ENCODE measurements around the gene ZIC1.

Gene ZIC1

DNA sequence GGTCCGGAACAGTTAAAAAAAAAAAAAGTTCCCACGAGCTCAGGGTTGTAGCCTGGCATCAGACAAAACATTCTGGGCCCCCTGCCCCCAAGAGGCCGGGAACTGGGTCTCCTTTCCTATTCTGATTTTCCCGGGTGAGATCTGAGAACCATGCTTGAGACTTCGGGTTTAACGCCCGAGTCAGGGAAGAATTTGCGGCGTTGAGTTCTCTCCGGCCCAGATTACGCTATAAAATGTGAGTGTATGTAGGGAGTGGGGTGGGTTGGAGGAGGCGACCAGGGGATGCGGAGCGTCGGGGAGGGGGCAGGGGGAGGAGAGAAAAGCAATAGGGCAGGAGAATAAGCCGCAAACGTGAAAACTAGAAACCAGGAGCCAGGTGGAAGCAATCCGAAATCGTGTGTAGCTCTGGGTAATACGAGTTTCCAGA, 2.7 kb downstream of the ZIC1 start:
- no peak for DNase-seq

DNA sequence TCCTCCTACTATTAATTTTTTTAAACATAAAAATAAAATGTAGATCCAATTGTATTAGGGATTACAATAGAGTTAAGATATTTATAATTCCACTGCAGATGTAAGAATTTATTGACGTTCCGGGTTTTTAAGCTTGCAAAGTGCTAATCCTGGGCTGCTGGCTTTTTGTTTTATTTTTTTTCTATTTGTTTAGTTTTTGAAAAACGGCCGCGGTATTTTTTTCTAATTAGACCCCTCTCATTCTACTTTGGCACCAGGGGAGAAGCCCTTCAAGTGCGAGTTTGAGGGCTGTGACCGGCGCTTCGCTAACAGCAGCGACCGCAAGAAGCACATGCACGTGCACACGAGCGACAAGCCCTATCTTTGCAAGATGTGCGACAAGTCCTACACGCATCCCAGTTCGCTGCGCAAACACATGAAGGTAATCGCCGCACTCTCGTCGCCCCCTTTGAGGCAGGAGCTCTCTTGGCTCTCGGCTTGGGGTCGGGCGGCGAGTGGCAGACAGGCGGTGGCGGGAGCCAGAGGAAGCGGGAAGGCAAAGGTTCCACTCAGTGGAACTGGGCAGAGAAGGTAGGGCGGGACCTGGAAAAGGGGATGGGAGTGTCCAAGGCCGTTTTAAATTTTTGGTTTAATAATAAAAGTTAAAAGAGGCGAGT, 3.2 kb downstream of the ZIC1 start:
- no peak for DNase-seq

DNA sequence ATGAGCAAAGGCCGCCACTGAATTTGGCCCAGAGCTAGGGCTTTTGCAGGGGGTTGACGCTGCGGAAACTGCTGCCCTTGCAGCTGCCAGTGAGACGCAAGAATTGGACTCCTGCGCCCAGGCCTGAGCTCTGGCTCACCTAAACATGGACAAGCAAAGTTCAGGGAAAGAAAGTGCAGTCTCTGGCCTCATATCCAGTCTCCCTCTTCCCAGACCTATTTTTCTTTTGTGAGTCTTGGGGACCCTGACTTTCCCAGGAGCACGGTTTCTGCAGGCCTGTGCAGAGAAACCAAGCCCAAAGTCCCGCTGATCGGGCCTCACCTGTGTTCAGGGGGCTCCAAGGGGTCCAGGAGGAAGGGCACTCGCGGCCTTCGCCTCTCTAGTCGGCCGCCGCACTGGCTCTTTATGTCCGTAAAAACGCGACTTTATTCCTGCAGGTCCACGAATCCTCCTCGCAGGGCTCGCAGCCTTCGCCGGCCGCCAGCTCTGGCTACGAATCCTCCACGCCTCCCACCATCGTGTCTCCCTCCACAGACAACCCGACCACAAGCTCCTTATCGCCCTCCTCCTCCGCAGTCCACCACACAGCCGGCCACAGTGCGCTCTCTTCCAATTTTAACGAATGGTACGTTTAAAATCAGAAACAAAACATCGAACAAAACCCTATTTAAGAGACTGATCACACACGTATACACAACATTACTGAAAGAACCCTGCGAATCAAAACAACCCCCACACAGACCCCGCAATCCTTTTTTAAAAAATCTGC, 3.9 kb downstream of the ZIC1 start:
- no peak for DNase-seq

DNA sequence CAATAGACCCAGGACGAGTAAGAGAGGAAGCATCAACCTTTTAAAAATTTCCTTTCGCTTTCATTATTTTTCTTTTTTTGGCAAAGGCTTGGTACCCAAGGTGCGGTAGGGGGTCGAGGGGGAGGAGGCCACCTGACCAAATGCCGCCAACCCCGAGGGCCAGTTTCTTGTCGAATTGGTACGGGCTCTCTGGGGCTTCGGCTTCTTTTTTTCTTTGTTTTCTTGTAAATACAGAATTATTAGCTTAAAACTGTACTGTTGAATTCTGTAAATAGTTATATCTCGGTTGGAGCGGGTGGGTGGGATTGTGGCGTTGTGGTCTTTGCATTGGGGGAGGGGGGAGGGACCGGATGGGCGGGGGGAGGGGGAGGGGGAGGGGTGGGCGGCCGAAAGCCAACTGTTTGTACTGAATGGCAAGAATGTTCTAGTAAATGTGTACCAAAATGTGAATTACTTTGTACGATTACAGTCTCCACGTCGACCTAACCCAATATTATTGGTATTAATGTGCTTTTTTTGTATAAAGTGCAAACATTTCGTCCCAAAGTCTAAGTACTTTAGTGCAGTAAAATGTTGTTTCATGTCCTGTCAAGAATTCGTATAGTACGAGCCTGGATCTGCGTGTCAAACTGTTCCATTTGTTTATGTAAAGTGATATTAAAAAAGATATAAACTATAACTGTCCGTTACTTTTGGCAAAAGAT, 4.7 kb downstream of the ZIC1 start:
- no peak for DNase-seq

DNA sequence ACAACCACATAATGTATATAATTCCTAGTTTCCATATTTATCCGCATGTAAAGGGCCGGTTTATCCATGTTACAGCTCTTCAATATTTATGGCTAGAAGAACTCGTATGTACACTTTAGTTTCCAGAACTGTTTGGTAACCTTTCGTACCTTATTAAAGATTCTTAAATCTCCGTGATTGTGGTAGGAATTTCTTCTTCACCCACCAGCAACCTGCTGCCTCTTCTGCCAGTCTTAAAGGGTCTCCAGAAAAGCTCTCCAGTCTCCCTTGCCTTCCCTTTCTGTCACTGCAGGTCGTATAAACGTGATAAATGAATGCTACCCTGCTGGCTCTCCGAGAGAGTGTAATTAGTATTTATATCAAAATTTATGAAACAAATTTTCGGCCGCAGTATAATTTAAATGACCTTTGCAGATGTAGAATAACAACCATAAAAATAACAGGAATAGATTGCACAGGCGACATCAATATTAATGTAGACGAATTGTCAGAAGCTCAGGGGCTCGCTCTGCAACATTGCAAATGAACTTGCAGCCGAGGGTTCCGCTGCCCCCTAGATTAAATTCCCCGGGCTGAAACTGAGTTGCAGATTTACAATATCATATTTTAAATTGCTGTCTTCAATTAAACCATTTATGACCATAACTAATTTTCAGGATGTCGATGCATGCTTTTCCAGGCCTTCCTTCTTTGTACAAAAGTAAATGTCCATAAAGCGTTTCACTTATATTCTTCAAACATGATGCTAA, 5.4 kb downstream of the ZIC1 start:
- DNase-seq, result no peak

DNA sequence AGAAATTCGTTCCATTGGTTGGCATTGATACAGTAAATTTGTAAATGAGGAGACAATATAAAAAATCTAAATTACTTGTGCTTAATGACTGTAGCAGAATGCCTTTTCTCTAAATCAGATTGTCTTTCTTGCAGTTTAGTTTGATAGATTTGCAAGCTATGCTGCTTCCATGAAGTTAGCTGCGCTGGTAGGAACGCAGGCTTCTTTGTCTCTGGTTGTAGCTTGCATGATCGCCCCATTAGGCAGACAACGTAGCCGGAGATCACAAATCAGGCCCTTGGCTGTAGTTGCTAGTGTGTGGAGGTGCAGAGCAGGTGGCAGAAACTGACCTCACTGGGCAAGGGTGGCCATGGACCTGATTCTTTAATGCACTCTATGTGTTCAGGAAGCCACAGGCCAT, 6.1 kb downstream of the ZIC1 start:
- no peak for DNase-seq

DNA sequence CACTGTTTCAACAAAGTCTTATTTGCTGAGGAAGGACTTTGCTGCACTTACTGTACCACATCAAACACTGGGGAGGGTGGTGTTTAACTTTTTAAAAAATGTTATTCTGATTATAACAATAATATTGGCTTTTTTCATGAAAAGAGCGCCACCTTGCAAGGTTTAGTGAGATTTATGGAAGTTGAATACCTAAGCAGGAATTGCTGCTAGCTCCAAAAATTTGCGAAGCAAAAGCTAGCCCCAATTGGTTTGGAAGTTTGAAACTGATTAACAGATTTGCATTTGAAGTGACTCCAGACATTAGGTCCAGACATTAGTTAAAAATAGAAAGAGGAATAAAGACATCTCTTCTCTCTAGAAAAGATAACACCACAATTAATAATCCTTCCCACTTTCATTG, 6.7 kb downstream of the ZIC1 start:
- DNase-seq, result no peak

DNA sequence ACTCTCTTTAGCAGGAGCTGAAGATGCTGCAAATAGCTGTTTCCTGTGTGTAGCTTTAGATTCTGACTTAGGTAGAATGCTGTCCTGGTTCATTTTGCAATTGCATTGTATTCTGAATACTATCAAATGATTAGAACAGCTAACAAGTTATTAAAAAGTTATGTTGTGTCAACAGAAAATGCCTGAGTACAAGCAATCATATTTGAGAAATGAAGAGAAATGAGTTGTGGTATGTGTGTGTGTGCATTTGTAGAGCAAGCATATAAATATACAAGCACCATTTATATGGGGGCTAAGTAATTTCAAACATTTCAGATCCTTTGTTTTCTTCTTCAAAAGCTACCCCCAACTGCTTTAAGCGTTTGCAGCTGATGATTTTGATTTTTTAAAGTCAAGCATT, 7.8 kb downstream of the ZIC1 start:
- DNase-seq, result no peak

DNA sequence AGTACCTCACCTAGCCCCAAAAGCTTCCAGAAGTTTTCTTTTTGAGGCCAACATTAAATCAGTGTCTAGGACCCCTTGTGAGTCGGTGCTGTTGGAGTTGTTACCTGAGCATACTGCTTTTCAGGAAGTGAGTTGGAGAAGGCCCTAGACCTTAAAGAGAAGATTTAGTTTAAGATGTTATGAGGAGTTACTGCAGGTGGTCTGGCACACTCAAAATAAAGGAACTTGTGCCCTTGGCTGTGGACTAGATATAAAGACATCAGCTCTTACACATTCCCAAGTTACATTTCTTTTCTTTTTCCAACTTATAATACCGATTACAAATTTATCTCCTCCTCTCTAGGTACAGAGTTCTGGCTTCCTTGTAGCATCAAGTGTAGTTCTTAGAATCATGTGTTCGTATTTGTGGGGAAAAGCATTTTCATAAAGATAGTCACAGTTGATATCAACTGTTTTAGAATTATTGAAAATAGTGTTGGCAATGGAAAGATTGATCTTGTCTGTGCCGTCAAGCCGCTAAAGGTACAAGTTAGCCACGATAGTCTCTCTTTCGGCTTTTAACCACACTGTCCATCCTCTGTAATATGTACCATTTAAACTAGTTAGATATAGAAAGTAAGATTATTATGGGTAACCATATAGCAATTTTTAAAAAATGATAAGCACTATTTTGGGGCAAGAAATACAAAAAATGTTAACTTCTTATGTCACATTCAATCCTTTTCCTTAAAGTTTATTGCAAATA, 8.6 kb downstream of the ZIC1 start:
- no peak for DNase-seq

DNA sequence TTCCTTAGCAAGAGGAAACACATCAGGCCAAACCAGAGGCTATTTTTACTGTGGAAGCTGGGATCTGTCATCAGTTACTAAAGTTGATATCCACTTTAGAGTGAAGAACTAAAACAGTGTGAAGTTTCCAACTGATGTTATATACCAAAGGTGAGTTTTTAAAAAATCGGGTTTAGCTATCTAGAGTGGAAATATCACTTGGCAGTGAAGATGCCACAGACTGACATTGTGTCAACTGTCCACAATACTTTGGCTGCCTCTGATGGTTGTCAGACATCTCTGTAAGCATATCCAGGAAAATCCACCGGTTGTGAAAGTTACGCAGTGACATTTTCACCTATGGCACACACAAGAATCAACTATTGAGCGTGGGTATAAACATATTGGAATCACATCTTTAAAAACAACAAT, 9.2 kb downstream of the ZIC1 start:
- DNase-seq, result no peak

DNA sequence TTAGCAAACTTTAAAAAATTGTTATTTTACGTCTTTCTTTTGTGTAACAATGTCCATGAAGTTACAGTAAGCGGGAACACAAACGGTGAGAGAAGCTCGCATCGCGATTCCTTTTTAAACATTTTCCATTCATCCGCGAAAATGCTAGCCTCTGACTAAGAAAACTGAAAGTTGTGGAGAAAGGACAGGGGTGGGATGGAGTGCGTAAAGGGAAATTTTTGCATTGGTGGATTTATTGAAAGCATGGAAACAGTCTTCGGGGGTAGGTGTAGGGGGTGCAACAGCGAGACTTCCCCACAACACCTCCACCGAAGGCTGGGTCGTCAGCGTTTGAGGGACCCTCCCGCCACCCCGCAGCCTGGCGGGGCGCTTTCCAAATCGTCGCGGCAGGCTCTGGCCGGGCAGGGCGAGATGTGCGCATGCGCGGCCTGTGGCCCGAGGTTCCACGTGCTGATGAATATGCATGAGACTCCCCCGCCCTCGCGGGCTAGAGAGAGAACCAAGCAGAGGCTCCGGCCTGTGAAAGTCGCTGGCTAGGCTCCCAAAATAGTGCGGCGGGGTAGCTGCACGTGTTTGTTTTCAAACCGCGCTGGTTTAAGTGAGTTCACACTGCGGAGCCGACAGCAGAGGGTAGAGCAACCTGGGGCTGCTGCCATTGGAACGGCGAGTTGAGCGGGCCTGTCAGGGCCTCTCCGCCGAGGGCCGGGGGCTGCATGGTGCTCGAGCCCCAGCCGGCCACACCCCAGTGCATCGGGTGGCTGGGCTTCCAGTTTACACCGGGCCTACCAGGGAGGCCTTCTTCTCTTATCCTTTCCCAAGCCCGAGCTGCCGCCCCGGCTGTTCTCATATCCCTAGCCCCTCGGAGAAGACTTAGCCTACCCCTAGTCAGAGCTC, 9.9 kb downstream of the ZIC1 start:
- no peak for DNase-seq

DNA sequence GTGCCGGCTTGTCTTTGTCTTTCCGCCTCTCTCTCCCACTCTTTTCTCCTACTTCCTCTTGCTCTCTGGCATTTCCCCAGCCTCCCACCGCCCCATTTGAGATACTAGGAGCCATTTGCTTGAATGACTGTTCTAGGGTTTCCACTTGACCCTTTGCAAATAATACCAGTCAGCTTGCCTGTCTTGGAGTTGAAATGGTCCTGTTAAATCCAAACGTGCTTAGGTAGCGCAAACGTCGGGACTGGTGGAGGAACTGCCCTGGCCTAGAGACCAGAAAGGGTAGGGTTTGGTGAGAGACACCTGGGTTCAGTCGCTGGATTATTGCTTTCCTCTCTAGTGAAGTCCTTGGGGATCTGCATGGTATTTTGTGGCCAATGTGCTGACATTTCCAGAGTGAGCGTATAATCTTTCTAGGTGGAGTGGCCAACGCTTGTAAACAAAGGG, 10.6 kb downstream of the ZIC1 start:
- DNase-seq, result no peak

DNA sequence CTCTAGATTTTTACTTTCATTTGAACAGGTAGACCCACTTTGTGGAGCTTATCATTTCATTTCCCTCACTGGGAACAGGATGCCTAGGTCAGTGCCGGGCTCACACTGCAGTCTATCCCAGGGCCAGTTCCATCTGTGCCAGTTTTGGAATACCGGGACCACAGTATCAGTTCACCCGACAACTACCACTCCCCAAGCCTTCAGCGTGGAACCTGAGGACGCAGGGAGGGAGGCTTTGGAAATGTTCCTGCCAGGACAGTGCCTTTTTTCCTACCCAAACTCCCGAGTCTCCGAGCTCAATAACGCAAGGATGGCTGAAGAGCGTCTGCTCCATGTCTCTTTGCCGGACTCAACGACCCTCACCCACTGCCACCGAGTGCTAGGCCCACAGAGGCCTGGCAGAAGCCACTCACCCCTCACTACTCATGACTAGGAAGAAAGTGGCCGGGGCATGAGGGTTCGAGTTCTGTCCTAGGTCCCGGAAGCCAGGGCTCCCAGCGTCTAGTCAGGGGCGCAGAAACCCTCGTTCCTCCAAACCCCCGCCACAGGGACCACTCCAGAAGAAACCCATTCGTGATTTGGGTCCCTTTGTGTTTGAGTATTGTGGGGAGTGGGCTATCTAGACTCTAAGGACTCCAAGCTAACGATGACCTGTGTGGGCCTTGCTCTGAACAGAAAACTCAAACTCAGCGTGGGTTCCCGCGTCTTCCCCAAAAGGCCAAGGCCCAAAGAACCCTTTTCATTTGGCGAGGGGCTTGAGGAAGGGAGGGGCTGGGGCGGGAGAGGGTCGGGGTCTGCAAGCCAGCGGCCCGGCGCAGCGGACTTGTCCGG, 11.4 kb downstream of the ZIC1 start:
- no peak for DNase-seq

DNA sequence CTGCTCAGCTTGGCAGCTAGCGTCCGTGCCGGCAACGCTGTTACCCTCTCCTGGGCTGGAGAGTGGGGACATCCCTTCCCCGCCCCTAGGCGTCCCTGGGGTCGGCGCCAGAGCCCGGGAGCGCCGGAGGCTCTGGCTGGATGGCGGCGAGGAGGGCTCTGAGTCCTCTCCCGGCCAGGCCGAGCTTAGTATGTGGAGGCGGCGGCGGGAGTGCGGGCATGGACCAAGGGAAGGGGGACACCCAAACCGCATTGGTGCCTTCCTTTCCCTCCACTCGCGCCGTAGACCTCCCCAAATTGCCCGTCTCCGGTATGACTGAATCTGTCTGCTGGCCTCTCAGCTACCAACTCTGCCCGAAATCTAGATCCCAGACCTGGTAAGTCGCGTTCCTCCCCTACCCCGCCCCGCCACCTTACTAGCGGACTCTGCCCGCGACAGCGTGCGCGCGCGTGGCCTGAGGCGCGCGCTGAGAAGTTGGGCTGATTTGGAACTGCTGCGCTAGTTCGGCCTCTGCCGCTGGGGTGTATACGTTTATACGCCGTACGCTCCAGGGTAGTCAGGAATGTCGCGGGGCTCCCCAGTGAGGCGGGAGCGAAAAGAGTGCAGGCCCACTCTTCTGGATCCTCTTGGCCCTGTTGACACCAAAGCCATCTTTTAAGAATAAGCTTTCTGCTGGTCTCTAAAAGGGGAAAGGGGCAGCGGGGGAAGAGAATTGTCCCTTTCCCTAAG, 12.2 kb downstream of the ZIC1 start:
- DNase-seq, result no peak

DNA sequence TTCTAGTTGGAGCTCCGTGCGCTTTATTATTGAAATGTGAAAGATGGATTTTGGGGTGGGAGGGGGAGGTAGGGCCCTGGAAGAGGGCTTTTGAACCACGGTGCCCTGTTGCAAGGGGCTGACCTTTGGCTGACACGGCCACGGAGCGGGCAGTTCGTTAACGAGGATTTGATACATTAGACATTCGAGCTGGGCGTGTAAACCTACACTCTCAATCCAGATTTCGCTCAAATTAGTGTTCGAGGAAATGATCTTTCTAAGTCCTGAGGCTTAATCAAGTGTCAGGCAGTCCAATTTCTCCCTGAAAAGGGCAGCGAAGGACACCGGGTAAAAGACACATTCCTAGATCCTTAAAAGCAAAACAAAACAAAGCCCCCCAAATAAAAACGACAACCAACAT, 13.0 kb downstream of the ZIC1 start:
- no peak for DNase-seq

DNA sequence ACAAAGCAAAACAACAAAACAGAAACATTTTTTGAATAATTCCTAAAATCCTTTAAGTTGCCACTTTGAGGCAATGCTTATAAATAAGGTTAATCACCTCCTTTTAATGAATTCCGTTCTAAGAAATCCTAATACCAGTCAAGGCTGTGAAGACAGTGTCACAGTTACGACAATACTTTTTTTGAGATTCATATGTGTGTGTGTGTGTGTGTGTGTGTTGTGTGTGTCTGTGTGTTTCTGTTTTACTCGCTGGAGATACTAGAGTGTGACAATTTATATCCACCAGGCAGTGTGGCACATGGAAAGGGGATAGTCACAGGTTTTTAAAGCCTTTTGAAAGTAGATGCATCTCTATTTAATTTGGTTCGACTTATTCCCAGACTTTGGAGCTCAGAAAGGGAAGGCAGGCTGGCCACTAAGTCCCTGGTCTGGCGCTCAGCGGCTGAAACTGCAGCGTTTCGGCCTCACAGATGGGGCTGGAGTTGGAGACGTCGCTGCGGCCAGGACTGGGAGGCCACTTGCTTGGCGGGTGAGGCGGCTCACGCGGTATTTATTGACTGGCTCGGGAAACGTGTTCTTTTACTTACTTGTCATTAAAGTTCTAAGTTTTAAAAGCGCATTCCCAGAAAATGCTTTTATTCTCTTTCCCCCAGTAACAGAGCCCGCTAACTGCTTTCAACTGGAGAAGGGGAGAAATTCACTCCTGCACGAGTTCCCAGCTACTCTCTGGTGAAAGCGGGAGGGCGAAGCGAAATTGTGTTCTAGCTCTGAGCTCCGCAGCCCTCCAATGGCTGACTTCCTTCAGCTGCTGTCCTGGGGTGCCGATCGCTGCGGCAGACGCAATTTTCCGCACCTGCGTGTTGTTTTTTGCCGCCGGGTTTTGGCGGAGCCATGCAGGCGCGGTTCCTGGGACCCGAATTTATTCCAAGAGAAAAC, 13.7 kb downstream of the ZIC1 start:
- no peak for DNase-seq

DNA sequence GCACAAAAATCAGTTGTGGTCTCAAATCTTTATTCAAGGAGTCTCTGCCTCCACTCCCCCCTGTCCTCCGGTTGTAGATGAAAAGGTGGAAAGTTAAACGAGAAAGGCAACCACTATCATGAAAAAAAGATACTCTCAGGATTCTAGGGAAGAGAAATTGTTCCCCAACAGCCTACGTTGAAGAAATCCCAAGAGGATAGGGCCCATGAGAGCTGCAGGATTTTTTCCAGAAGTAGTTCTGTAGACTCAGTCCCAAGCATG, 14.3 kb downstream of the ZIC1 start:
- DNase-seq, result no peak

DNA sequence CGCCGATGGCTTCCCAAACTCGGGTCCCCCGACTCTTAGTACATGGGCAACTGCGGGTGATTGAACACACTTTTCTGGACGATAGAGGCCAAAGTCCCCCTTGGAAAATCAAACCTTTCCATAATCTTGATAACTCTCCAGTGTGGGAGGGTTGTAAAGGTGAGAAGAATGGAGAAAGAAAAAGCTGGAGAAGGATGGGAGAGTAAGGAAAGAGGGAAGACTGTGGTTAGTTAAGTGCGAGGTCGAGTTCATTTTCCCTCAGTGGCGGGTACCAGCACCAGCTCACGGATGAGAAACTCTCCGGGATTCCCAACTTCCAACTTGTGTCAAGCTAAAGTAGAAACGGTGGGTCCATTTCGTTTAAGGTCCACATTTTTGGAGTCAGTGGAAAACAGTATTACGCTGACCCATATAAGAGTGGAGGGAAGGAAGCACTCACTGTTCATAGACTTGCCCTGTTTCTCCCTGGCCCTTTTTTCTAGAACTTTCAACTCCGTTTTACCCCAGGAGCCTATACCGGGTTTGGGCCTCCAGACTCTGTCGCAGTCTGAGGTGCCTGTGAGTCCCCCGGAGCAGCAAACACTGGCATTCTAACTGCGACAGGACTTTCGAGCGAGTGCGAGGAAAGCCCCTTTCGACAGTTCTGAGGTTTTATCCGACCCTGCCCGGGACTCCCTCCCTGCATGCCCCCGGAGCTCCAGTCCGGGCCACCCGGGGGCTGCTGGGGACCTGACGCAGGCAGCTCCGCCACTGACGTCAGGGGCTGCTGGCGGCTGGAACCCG, 14.8 kb downstream of the ZIC1 start:
- no peak for DNase-seq

All from activated CD4-positive, alpha-beta T cell treated with anti-CD3 and anti-CD28 coated beads, Interleukin-2, amount 50 U/mL, for 4 hours (primary cell).